ENCODE measurements around the gene ENSA. TPM values are rescaled to one million over a fixed set of nuclear protein-coding genes. Genes with fewer than 3 reads are reported as not detected.

Gene ENSA
- total RNA-seq, 2 donors from 2014 or later = 133 to 201 TPM

GRCh38 chr1:150621497-150622302 is 7.7 kb downstream of the ENSA start:
- Histone ChIP-seq H3K27me3 (replicated peaks; ENCODE audit: insufficient read depth) (no peaks in the 10 kb centered on the region), H3K9me3 (no peaks in the 10 kb centered on the region), H3K27ac (peak overlapping the region; percentile 68 to 77), H3K36me3 (peaks cover 2 to 6% of the 10 kb centered on the region in 2 donors), H3K4me1 (replicated peaks) (peaks cover 8% of the 10 kb centered on the region), H3K4me3 (no peak overlapping the region)
- TF ChIP-seq CTCF (IDR thresholded peaks at IDR 0.05) (peak in 3 of 4 experiments; percentile 66 to 72 (median 72)), POLR2A (IDR thresholded peaks at IDR 0.05) (no peak), POLR2AphosphoS5 (IDR thresholded peaks at IDR 0.05) (peak; percentile 59)
- intact Hi-C loops (cut with DNase I) = loop anchor here (2.0 to 10.0 kb wide), 2 partner anchors 61 to 147 kb away; no protein-coding TSS in a partner anchor
- 52% methylated on average over 8 of the region's 8 CpGs for WGBS
- peak; percentile 37 for DNase-seq (ENCODE audit: low spot score)

GRCh38 chr1:150620919-150621318 is 8.5 kb downstream of the ENSA start:
- intact Hi-C loops (cut with DNase I) = loop anchor here (2.0 to 10.0 kb wide), 2 partner anchors 60 to 146 kb away; no protein-coding TSS in a partner anchor
- WGBS = 100% methylated on average over 2 of the region's 2 CpGs
- TF ChIP-seq POLR2A (IDR thresholded peaks at IDR 0.05) (no peak), POLR2AphosphoS5 (IDR thresholded peaks at IDR 0.05) (no peak), CTCF (IDR thresholded peaks at IDR 0.05) (no peak)
- Histone ChIP-seq H3K36me3 (peaks cover 0 to 6% of the 10 kb centered on the region in 2 donors), H3K27me3 (replicated peaks; ENCODE audit: insufficient read depth) (no peaks in the 10 kb centered on the region), H3K4me1 (replicated peaks) (peaks cover 8% of the 10 kb centered on the region), H3K27ac (peak overlapping the region; percentile 68 to 77), H3K4me3 (no peak overlapping the region), H3K9me3 (no peaks in the 10 kb centered on the region)
- no peak for DNase-seq (ENCODE audit: low spot score)

GRCh38 chr1:150619576-150620509 is 9.6 kb downstream of the ENSA start:
- H3K36me3 ChIP-seq = no peaks in the 10 kb centered on the region
- H3K9me3 ChIP-seq = no peaks in the 10 kb centered on the region
- 22% methylated on average over 4 of the region's 4 CpGs for WGBS
- DNase-seq (ENCODE audit: low spot score) = peak; percentile 55
- peaks cover 8% of the 10 kb centered on the region for H3K4me1 ChIP-seq (replicated peaks)
- H3K4me3 ChIP-seq = no peak overlapping the region
- no peaks in the 10 kb centered on the region for H3K27me3 ChIP-seq (replicated peaks; ENCODE audit: insufficient read depth)
- H3K27ac ChIP-seq = peak overlapping the region; percentile 68 to 77
- TF ChIP-seq POLR2AphosphoS5 (IDR thresholded peaks at IDR 0.05) (peak; percentile 83), CTCF (IDR thresholded peaks at IDR 0.05) (peak in 3 of 4 experiments; percentile 36 to 49 (median 47)), POLR2A (IDR thresholded peaks at IDR 0.05) (peak; percentile 33)
- intact Hi-C loops (cut with DNase I) = loop anchor here (2.0 to 10.0 kb wide), 2 partner anchors 59 to 145 kb away; no protein-coding TSS in a partner anchor

- H3K27me3 ChIP-seq (replicated peaks; ENCODE audit: insufficient read depth) = no peaks in the 10 kb centered on the region
- WGBS = 88% methylated on average over 12 of the region's 12 CpGs
- TF ChIP-seq CTCF (IDR thresholded peaks at IDR 0.05) = no peak
- TF ChIP-seq POLR2A (IDR thresholded peaks at IDR 0.05) = no peak
- TF ChIP-seq POLR2AphosphoS5 (IDR thresholded peaks at IDR 0.05) = no peak
- H3K27ac ChIP-seq = peak overlapping the region in 1 of 2 donors; percentile 32
- H3K9me3 ChIP-seq = no peaks in the 10 kb centered on the region
- H3K4me1 ChIP-seq (replicated peaks) = peaks cover 12% of the 10 kb centered on the region
- intact Hi-C loops (cut with DNase I) = no loop called here
- H3K4me3 ChIP-seq = no peak overlapping the region
- no peak for DNase-seq (ENCODE audit: low spot score)
- H3K36me3 ChIP-seq = no peaks in the 10 kb centered on the region
These were observed 13.8 kb downstream of the ENSA start for GRCh38 chr1:150615346-150616201.

All from prostate gland (tissue), 2 donors.